ENCODE data around the gene ACOT11. TPM values are rescaled to one million over a fixed set of nuclear protein-coding genes. Genes with fewer than 3 reads are reported as not detected.

ACOT11 gene
- total RNA-seq, 2 donors from 2014 or later = 3.9 to 6.3 TPM

GRCh38 chr1:54571326-54571725 lies 23.3 kb downstream of the ACOT11 start:
- DNase-seq (no peak), ATAC-seq (no peak)
- no peak overlapping the region for H3K4me3 ChIP-seq
- H3K9me3 ChIP-seq = no peaks in the 10 kb centered on the region
- intact Hi-C loops (cut with DNase I) = no loop called here
- no peaks in the 10 kb centered on the region for H3K36me3 ChIP-seq (replicated peaks in 1 of 2; ENCODE audit: insufficient read depth in 1 of 2, low read depth in 2 of 2)
- no peaks in the 10 kb centered on the region for H3K4me1 ChIP-seq
- H3K27ac ChIP-seq = no peak overlapping the region
- WGBS, 2 donors = 83 to 95% methylated on average over 3 of the region's 3 CpGs
- TF ChIP-seq CTCF (IDR thresholded peaks at IDR 0.05) = no peak
- no peaks in the 10 kb centered on the region for H3K27me3 ChIP-seq

GRCh38 chr1:54571803-54572541 lies 23.9 kb downstream of the ACOT11 start:
- TF ChIP-seq CTCF (IDR thresholded peaks at IDR 0.05) (no peak), POLR2A (IDR thresholded peaks at IDR 0.05) (no peak)
- Histone ChIP-seq H3K9me3 (no peaks in the 10 kb centered on the region), H3K4me3 (no peak overlapping the region), H3K27me3 (no peaks in the 10 kb centered on the region), H3K27ac (no peak overlapping the region), H3K4me1 (no peaks in the 10 kb centered on the region), H3K36me3 (replicated peaks in 1 of 2; ENCODE audit: insufficient read depth in 1 of 2, low read depth in 2 of 2) (no peaks in the 10 kb centered on the region)
- no peak for DNase-seq
- 50 to 80% methylated on average over 7 to 8 of the region's 8 CpGs for WGBS, 2 donors
- no peak for ATAC-seq
- intact Hi-C loops (cut with DNase I) = no loop called here

GRCh38 chr1:54572542-54572850 lies 24.5 kb downstream of the ACOT11 start:
- H3K4me1 ChIP-seq = no peaks in the 10 kb centered on the region
- no peaks in the 10 kb centered on the region for H3K9me3 ChIP-seq
- TF ChIP-seq POLR2A (IDR thresholded peaks at IDR 0.05) (no peak), CTCF (IDR thresholded peaks at IDR 0.05) (no peak)
- 52 to 81% methylated on average over 3 of the region's 3 CpGs for WGBS, 2 donors
- DNase-seq (no peak), ATAC-seq (no peak)
- H3K36me3 ChIP-seq (replicated peaks in 1 of 2; ENCODE audit: insufficient read depth in 1 of 2, low read depth in 2 of 2) = no peaks in the 10 kb centered on the region
- H3K27ac ChIP-seq = no peak overlapping the region
- no peak overlapping the region for H3K4me3 ChIP-seq
- H3K27me3 ChIP-seq = no peaks in the 10 kb centered on the region
- intact Hi-C loops (cut with DNase I) = no loop called here

- no peak overlapping the region for H3K4me3 ChIP-seq
- ATAC-seq (no peak), DNase-seq (no peak)
- no peaks in the 10 kb centered on the region for H3K36me3 ChIP-seq (replicated peaks in 1 of 2; ENCODE audit: insufficient read depth in 1 of 2, low read depth in 2 of 2)
- no peaks in the 10 kb centered on the region for H3K9me3 ChIP-seq
- intact Hi-C loops (cut with DNase I) = no loop called here
- 93 to 95% methylated on average over 10 to 12 of the region's 12 CpGs for whole genome bisulfite sequencing, 2 donors
- TF ChIP-seq POLR2A (IDR thresholded peaks at IDR 0.05) = no peak
- no peak for TF ChIP-seq CTCF (IDR thresholded peaks at IDR 0.05)
- H3K27ac ChIP-seq = no peak overlapping the region
- peaks cover 7% of the 10 kb centered on the region for H3K4me1 ChIP-seq
- no peaks in the 10 kb centered on the region for H3K27me3 ChIP-seq
These were observed 26.2 kb downstream of the ACOT11 start for GRCh38 chr1:54574158-54574778.

GRCh38 chr1:54575161-54575560 lies 27.1 kb downstream of the ACOT11 start:
- 90% methylated on average over 3 of the region's 3 CpGs for WGBS, 2 donors
- intact Hi-C loops (cut with DNase I) = no loop called here
- H3K9me3 ChIP-seq = no peaks in the 10 kb centered on the region
- no peak for DNase-seq
- H3K4me1 ChIP-seq = peaks cover 7% of the 10 kb centered on the region
- no peak for ATAC-seq
- no peak overlapping the region for H3K4me3 ChIP-seq
- no peak overlapping the region for H3K27ac ChIP-seq
- H3K27me3 ChIP-seq = no peaks in the 10 kb centered on the region
- TF ChIP-seq POLR2A (IDR thresholded peaks at IDR 0.05) (no peak), CTCF (IDR thresholded peaks at IDR 0.05) (no peak)
- no peaks in the 10 kb centered on the region for H3K36me3 ChIP-seq (replicated peaks in 1 of 2; ENCODE audit: insufficient read depth in 1 of 2, low read depth in 2 of 2)
